HG03571 (cell line): ENCODE results near the gene TLN1.
A peak's percentile ranks its signal among the peaks of the same experiment; 100 is the strongest.

Source experiments
- ATAC-seq: cut with Tn5 transposase; IDR thresholded peaks from one replicate; pipeline ENCODE4 v1.9.1; 2021; ENCODE audit not compliant: unreplicated experiment

Gene TLN1, protein sequence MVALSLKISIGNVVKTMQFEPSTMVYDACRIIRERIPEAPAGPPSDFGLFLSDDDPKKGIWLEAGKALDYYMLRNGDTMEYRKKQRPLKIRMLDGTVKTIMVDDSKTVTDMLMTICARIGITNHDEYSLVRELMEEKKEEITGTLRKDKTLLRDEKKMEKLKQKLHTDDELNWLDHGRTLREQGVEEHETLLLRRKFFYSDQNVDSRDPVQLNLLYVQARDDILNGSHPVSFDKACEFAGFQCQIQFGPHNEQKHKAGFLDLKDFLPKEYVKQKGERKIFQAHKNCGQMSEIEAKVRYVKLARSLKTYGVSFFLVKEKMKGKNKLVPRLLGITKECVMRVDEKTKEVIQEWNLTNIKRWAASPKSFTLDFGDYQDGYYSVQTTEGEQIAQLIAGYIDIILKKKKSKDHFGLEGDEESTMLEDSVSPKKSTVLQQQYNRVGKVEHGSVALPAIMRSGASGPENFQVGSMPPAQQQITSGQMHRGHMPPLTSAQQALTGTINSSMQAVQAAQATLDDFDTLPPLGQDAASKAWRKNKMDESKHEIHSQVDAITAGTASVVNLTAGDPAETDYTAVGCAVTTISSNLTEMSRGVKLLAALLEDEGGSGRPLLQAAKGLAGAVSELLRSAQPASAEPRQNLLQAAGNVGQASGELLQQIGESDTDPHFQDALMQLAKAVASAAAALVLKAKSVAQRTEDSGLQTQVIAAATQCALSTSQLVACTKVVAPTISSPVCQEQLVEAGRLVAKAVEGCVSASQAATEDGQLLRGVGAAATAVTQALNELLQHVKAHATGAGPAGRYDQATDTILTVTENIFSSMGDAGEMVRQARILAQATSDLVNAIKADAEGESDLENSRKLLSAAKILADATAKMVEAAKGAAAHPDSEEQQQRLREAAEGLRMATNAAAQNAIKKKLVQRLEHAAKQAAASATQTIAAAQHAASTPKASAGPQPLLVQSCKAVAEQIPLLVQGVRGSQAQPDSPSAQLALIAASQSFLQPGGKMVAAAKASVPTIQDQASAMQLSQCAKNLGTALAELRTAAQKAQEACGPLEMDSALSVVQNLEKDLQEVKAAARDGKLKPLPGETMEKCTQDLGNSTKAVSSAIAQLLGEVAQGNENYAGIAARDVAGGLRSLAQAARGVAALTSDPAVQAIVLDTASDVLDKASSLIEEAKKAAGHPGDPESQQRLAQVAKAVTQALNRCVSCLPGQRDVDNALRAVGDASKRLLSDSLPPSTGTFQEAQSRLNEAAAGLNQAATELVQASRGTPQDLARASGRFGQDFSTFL (N-terminal part only)

DNA sequence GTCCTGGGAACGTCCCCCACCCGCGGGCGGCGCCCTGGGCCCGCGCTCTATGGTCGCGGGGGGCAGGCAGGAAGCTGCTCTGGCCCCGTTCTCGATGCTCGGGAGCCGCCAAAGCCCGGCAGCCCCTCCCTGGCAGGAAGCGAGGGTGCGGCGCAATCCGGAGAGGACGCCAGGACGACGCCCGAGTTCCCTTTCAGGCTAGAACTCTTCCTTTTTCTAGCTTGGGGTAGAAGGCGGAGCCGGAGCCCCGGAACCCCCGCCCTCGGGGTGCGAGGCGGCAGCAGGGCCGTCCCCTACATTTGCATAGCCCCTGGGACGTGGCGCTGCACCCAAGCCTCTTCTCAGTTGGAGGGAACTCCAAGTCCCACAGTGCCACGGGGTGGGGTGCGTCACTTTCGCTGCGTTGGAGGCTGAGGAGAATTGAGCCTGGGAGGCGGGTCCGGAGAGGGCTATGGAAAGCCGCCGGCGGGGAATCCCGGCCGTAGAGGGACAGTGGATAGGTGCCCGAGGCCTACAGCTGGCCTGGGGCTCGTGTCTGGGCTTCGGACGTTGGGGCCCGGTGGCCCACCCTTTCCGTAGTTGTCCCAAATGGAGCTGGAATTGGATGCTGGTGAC lies at the start of gene TLN1, which contains the start of gene CREB3:
TSS of gene TLN1 (minus strand) at position 11 of the 615 bp plus-strand sequence. CDS start 6,501 bp downstream, outside the sequence.
TSS of gene CREB3 (plus strand) at position 482 of the 615 bp plus-strand sequence. CDS start at position 589, 107 bp downstream.
- peak; percentile 77 for ATAC-seq

DNA sequence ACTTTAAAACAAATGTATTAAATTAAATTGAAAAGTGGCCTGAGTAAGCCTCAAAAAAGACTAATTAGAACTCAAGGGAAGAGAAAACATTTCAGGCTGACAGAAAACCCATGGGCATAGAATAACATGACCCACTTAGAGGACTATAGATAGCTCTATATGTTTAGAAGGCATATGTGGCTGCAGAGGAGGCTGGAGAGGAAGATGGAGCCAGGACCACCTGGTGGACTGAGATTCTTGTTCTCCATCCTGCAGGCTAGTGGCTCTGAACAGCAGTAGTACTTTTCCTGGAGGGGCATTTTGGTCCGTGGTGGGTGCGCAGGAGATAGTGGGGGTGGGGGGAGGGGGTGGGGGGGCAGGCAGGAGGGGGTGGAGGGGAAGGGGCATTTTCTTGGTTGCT lies 49.1 kb upstream of the TLN1 start:
- no peak for ATAC-seq

DNA sequence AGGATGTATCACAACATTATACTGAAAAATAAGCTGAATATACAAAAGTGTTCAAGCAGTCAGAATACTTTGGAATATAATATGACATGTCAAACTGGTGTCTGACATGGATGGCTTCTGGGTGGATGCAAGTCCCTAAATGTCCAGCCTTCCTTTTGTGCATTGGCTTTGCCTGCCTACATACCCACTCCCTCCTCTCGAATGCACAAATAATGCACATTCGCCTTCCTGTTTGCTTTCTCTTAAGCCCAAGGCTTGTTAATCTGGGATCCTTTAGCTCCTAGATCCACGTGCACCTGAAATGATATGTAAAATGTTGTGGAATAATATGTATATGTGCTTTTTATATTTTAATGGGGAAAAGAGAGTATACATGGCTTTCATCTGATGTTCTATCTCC lies 46.5 kb upstream of the TLN1 start:
- no peak for ATAC-seq

DNA sequence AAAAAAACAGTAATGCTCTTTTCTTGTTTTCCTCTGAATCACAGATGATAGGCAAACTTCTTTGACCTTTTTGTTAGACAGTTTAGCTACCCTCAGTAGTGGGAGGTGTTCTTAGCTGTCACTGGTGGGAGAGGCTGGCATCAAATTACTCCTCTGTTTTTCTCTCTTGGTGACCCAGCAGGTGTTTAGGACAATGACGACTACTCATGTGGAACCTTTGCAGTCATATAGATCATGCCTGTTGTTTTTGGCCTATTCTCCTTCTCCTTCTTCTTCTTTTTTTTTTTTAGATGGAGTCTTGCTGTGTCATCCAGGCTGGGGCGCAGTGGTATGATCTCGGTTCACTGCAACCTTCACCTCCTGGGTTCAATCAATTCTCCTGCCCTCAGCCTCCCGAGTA lies 44.0 kb upstream of the TLN1 start:
- ATAC-seq: no peak

DNA sequence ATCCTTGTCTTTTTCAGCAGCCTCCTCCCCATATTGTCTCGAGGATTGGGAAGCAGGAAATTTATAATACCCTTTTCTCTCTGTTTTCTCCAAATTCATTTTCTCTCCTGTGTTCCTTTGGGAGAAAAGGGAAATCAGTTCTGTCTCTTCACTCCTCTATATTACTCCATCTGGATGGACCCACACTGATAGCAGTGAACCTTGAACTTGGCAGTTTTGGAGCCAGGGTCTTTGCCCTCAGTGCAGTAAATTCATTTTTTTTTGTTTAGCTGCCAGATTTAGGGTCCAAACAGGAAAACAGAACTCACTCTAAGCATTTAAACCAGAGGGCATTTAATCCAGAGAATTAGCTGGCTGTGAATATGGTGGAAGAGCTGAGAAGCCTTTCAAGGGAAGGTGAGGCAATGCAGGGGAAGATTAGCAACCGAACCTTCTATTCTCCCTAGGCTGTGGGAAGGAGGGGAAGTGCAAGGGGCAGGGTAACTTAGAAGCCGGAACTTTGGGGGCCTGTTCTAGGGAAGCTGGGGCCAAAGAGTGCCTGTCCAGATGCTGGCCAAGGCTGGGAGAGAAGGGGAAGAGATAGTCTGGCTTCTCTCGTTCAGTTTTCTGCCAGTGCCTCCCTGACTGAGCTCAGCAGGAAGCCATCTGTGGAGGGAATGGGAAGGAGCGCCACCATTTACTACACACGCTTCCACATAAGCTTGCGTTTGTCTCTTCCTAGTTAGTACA lies 43.1 kb upstream of the TLN1 start:
- no peak for ATAC-seq

DNA sequence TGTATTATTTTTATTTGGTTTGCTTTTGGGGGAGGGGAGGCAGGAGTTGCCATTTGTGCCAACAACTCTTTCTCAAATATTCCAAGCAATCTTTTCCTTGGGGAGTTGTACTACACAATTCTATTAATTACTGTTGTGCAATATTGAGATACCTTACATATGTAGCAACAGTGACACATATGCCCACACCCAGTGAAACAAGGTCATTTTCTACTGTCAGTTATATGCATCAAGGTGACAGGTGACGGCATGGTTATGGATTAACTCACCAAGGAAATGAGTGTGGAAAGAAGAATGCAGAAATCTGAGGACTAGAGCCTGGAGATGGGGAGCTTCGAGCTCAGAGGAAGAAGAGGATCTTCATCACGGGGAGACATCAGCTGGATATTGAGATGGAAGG lies 39.9 kb upstream of the TLN1 start:
- no peak for ATAC-seq

DNA sequence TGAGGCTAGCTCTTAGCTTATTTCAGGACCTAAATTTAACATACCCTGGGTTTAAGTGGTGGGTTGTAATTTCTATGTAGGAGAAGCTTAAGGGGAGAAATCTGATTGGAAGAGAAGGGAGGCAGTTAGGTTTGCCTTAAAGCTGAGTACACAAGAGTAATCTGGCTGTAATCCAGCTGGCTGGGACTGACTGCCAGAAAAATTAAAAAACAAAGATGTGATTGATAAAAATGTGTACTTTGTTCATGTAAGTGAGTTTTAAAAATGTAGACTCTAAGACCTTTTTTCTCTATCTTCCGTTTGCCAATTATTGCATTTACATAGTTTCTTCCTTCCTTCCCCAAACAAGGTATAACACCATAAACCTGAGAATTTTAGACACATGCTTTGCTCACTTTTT lies 39.5 kb upstream of the TLN1 start:
- ATAC-seq: no peak

DNA sequence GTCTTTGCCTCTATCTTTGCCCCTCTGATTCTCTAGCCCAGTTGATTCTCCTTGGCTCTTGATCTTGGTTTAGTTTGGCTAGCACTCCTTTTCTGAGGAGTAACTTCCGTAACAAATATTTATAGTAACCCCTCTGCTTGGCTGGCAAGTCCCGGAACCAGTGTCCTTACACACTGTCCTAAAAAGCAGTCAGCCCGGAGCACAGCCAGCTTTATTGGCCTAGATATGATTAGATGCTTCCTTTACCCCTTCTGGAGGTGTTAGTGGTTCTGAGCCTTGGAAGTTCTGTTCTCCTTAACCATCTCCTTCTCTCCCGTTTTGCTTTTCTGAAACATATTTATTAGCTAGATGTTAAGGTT lies 39.1 kb upstream of the TLN1 start:
- no peak for ATAC-seq

DNA sequence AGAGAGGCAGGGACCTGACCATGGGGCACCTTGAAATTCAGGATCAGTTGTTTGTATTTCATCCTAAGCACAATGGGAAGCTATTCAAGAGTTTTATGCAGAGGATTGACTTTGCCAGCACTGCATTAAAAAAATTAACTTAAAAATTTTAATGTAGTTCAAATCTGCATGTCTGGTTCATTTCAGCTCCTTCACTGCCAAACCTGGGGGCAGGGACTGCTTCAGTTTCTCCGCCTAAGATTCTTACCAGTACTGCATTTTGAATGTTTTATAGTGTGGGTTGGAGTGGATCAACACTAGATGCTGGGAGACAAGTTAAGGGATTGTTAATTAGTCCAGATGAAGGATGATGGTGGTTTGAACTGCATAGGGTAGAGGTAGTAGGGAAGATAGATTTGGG lies 37.8 kb upstream of the TLN1 start:
- no peak for ATAC-seq

DNA sequence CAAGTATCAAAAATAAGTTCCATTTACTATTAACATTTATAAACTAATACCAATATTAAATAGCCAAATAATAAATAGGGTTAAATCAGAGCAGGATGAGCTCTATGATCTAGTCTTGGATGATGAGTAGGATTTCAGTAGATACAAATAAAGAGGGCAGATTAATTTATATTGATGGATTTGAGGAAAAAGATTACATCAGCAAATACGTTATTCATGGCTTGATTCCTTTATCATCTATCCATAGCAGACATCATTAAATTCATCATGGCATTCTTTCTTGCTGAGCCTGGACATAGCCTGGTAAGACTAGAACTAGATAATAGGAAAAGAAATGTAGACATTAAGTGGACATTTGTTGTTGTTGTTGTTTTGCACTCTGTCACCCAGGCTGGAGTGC lies 35.5 kb upstream of the TLN1 start:
- no peak for ATAC-seq

DNA sequence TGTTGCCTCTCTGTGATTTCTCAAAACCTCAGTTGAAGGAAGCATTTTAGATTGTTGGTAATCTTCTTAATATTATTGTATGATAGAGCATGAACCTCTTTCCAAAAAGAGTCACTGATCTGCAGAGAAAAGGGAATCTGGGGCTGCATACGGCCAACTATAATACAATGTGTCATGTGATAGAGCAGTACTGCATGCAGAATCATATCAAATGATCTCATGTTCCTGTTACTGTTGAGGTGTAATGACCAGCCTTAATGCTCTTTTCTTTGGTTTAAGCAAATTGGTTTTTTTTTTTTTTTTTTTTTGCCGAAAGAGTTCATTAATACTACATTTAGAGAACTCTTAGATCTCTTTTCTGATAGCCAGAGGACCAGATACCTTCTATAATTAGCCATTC lies 35.0 kb upstream of the TLN1 start:
- no peak for ATAC-seq

DNA sequence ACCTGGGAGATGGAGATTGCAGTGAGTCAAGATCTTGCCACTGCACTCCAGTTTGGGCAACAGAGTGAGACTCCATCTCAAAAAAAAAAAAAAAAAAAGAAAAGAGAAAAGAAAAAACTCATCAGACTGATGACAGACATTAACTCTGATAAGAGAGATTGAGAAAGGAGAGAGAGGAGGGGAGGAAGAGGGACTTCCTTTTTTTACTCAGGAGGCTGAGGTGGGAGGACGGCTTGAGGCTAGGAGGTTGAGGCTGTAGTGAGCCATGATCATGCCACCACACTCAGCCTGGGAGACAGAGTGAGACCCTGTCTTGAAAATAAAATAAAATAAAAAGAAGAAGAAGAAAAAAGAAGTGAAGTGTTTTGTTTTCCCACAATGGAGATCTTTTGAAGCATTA lies 31.8 kb upstream of the TLN1 start:
- ATAC-seq: no peak

DNA sequence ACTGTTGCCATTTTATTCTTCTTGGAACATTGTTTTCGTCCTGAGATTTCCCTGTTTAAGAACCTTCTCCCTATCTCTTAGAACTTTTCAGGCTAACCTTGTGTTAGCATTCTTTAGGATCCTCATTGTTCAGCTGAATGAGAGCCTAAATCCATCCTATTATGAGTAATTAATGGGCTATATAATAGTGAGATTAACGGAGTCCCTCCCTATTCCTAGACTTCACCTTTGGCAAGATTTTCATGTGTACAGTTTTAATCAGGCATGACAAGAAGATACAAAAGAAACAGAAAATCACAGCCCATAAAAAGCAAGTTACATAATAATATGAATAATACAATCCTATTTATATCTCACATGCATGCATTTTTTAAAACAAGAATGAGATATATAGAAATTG lies 31.2 kb upstream of the TLN1 start:
- no peak for ATAC-seq

DNA sequence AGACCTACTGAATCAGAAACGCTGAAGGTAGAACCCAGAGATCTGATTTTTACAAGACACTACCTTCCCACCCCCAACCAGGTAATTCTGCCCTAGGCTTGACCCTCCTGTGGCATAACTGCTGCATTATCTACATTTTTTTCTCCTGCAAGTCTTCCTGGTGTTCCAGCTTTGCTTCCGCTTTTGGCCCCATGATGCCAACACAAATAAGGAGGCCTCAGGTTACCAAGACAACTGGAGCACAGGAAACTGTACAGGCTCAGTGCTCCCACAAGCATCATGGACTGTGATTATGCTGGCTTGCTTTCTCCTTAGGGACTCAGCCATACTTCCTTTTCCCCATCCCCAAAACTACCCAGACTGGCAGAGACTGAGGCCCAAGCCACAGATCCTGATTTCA lies 28.7 kb upstream of the TLN1 start:
- ATAC-seq: no peak

DNA sequence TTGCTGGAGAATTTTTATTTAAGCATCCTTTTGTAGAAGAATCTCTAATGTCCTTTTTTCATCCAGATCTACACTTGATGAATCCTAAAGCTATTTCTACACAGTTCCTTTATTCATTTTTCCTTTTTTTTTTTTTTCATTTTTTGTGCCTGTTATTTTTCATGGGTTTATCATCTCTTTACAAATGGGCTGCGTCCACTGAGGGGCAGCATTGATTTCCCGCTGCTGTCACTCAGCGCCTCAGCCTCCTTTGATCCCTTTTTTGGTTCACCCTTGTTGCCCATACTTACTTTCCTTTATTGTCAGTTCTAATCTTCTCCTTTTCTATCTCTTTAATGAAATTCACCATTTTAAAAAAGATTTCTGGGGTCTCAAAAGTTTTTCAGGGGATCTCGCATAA lies 27.8 kb upstream of the TLN1 start:
- ATAC-seq: no peak

DNA sequence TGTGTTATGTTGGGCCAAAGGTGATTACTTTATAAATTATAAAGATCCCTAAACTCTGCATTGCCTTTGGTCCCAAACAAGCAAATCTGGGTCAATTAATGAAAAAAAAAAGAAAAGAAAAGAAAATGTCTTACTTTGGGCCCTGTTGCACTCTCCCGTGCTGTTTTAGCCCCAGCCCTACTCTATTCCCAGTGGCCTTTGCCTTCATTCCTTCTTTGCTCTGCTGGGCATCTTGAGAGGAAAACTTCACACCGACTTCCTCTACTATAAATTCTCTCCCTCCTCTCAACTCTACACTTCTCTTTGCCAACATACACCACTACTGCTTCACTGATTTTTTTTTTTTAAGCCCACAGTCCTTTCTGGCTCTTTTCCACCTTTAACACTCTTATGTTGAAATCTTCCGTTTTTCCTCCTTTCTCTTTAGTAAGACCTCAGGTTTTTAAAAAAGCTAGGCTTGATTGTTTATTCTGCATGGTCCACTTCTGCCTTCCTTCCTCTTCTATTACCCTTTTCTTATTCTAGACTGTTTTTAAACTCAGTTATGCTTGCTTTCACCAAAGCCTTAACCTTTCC lies 26.6 kb upstream of the TLN1 start:
- no peak for ATAC-seq

DNA sequence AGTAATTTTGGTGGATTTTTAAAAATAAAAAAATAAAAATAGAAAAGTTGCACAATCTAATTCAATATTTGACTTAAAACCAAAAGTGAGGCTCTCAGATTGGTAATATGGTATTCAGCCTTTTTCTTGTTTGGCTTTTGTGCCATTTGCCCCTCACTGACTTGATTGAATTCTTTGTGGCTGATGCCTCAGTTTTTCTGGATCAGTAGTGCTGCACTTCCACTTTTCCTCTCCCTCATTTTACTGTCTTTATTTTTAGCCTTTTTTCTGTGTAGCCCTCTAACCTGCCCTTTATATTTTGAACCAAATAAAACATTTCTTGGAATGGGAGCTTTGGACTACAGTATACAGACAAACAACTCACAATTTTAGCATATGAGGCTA lies 25.9 kb upstream of the TLN1 start:
- ATAC-seq: no peak

DNA sequence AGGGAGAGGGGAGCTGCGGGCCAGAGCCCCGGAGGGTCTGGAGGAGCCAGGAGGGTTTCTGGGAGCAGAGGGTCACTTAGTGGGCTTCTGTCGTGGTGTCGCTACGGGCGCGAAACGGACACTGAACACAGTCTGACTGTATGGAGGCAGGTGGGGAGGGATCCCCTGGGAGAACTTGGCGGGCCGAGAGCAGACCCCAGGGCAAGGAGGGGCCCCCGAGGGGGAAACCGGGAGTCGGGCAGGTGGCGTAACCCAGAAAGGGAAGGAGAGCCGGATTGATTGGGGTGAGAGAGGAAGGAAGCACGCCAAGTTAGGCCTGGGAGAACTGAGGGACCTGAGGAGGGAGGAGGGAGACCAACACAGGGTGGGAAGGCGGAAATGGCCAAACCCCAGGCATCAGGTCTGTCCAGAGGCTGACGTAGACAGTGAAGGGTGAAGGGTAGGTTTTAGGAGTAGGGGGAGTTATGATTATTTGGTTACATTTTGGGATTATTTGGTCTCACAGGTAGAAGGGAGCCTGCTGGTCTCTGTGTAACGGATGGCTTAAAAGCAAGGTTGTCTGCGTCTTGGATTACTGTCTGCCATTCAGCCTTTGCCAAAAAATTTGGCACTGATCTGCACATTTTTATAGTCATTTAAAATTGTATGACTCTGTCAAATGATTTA lies 25.4 kb upstream of the TLN1 start:
- peak; percentile 37 for ATAC-seq
